ENCODE measurements around the gene NPPB.

Gene NPPB

DNA sequence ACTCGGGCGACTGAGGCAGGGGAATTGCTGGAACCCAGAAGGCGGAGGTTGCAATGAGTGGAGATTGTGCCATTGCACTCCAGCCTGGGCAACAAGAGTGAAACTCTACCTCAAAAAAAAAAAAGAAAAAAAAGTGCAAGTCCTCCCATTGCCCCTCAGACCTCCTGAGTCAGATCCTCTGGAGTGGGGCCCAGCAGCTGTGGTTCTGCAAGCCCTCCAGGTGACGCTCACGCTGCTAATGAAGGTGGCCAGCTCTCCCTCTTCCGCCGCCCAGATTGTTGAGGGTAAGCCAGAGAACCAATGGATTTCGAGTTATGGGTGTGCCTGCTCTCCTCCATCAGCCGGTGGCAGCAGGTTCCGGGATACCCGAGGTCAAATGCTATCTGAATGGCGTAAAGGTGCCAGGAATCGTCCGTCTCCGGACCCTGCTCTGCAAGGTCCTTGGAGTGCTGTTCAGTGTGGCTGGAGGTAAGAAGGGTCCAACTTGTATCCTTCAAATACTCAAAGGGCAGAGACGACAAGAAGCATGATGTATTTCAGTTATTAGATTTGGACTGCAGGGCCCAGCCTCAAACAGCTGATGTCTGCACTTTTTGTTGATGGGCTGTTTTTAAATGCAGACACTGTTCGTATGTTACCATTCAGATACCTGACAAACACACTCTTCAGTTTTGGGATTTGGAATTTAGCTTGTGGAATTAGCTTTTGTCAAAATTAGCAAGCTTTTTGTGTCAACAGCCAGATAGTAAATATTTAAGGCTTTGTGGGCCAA is 35.2 kb downstream of the NPPB start:
- TF ChIP-seq, protein P1, sequence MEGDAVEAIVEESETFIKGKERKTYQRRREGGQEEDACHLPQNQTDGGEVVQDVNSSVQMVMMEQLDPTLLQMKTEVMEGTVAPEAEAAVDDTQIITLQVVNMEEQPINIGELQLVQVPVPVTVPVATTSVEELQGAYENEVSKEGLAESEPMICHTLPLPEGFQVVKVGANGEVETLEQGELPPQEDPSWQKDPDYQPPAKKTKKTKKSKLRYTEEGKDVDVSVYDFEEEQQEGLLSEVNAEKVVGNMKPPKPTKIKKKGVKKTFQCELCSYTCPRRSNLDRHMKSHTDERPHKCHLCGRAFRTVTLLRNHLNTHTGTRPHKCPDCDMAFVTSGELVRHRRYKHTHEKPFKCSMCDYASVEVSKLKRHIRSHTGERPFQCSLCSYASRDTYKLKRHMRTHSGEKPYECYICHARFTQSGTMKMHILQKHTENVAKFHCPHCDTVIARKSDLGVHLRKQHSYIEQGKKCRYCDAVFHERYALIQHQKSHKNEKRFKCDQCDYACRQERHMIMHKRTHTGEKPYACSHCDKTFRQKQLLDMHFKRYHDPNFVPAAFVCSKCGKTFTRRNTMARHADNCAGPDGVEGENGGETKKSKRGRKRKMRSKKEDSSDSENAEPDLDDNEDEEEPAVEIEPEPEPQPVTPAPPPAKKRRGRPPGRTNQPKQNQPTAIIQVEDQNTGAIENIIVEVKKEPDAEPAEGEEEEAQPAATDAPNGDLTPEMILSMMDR (IDR thresholded peaks at IDR 0.05; ENCODE audit: insufficient read depth, low read length, poor library complexity, severe bottlenecking), result no peak
- Histone ChIP-seq H3K27me3 (replicated peaks; ENCODE audit: control insufficient read depth, insufficient read depth, low read length) (no peaks in the 10 kb centered on the region), H3K36me3 (ENCODE audit: control insufficient read depth, insufficient read depth, low read length) (peaks cover 28% of the 10 kb centered on the region), H3K4me3 (replicated peaks; ENCODE audit: low read depth, low read length) (no peak overlapping the region)
- DNase-seq (ENCODE audit: extremely low read depth, insufficient read length), result no peak

DNA sequence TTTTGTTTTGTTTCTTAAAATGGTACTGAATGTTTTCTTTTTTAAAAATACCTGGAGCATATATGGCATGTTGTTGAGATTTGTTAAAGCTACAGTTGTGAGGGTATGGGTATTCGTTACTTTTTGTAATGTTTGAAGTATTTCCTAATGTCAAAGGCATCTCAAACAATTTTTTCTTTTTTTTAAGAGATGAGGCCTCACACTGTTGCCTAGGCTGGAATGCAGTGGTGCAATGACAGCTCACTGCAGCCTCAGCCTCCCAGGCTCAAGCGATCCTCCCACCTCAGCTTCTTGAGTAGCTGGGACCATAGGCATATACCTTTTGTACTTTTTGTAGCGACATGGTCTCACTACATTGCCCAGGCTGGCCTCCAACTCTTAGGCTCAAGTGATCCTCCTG is 36.7 kb downstream of the NPPB start:
- Histone ChIP-seq H3K27me3 (replicated peaks; ENCODE audit: control insufficient read depth, insufficient read depth, low read length) (no peaks in the 10 kb centered on the region), H3K36me3 (ENCODE audit: control insufficient read depth, insufficient read depth, low read length) (peaks cover 24% of the 10 kb centered on the region), H3K4me3 (replicated peaks; ENCODE audit: low read depth, low read length) (no peak overlapping the region)
- TF ChIP-seq, protein P1 (IDR thresholded peaks at IDR 0.05; ENCODE audit: insufficient read depth, low read length, poor library complexity, severe bottlenecking), result no peak
- no peak for DNase-seq (ENCODE audit: extremely low read depth, insufficient read length)

DNA sequence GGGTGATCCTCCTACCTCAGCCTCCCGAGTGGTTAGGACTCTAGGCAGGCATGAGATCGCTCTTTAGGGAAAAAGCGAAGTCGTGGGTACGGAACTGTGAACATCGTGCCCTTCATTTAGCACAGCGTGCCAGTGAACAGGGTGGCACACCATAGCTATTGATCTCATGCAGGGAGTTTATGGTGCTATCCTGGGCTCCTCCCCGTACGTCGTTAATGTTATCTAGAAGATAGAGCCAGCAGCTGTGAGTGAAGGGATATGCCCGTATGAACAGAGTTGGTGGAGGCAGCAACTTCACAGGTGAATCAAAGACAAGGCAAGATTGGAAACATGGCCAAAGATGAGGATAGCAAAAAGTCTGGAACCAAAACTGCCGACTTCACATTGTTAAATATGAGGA is 41.6 kb downstream of the NPPB start:
- peaks cover 13% of the 10 kb centered on the region for H3K36me3 ChIP-seq (ENCODE audit: control insufficient read depth, insufficient read depth, low read length)
- no peak overlapping the region for H3K4me3 ChIP-seq (replicated peaks; ENCODE audit: low read depth, low read length)
- TF ChIP-seq, protein P1 (IDR thresholded peaks at IDR 0.05; ENCODE audit: insufficient read depth, low read length, poor library complexity, severe bottlenecking), result no peak
- DNase-seq (ENCODE audit: extremely low read depth, insufficient read length), result no peak
- no peaks in the 10 kb centered on the region for H3K27me3 ChIP-seq (replicated peaks; ENCODE audit: control insufficient read depth, insufficient read depth, low read length)

DNA sequence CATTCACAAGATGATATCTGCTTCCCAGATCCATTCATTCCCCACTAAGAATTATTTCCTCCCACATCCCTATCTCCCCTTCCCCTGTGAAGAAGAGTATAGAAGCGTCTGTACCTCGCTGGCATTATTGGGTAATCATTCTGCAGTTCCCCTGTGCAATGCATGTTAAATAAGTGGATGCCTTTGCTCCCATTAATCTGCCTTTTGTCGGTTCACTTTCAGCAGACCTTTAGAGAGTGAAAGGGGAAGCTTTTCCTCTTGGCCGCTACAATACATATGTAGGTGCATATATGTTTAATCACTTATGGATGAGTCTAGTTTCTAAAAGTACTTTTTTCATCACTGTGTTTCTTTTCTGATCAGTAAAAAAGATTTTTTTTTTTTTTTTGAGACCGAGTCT is 45.7 kb downstream of the NPPB start:
- H3K4me3 ChIP-seq (replicated peaks; ENCODE audit: low read depth, low read length), result no peak overlapping the region
- H3K36me3 ChIP-seq (ENCODE audit: control insufficient read depth, insufficient read depth, low read length), result peaks cover 12% of the 10 kb centered on the region
- no peaks in the 10 kb centered on the region for H3K27me3 ChIP-seq (replicated peaks; ENCODE audit: control insufficient read depth, insufficient read depth, low read length)
- no peak for DNase-seq (ENCODE audit: extremely low read depth, insufficient read length)
- TF ChIP-seq, protein P1 (IDR thresholded peaks at IDR 0.05; ENCODE audit: insufficient read depth, low read length, poor library complexity, severe bottlenecking), result no peak
